Fibroblast of skin of back (primary cell): Measurements from ENCODE around the gene CACNA1B.
"Not testable (repeated sequence)": the region's sequence is repeated elsewhere in the genome, so short reads cannot be mapped to it uniquely, and the experiment has no call there.

ENCODE experiments used
- DNase-seq: peaks from one replicate; pipeline ENCODE4 v3.0.0-alpha.2; 2013

Gene CACNA1B

DNA sequence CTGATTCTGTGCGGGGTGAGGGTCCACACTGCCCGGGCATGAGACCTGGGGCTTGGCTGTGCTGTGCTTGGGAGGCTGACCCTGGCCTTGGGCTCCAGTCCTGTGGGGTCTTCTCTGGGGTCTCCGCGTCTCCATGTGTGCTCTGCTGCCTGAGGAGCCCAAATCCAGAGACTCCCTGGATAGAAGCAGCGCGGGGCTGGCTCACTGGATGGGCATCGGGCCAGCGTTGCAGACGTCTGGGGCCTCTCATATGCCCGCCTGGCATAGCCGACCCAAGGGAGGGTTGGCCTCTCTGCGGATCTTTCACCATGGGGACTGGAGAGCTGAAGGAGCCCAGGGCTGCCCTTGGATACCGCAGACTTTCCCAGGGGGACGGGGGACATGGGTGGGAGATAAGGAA, 12.4 kb downstream of the CACNA1B start:
- not testable (repeated sequence) for DNase-seq

DNA sequence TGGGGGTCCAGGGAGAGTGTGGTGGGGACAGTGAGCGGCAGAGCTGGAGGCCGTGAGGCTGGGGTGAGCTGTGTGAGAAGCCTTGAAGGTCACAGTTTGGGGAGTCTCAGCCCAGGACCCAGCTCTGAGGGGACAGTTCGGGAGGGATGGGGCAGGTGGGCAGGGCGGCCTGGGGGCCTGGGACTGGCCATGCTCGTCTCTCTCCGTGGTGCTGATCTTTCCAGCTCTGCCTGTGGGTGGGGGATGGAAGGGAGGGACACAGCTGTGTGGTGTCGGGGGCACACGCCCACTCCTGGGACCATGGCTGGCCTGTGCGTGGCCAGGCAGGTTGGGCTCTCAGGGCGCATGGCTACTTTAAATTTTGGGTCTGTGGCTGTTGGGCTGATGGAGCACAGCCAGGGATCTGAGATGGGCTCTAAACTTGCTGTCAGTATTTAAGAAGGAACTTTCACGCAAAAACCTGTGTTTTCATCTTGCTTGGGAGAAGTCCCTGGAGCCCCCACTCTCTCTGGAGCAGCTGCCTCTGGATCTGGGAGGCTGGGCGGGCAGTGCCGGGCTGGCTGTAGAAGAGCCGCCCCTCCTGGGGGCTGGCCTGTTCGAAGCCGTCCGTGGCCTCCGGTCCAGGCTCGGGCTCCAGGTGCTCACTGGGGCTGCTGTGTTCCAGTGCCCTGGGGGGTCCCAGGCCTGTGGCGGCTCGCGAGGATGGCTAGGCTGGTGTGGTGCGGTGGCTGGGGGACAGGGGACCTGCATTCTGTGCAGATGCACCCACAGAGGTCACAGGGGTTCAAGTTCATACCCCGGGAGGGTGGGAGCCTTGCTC, 13.4 kb downstream of the CACNA1B start:
- not testable (repeated sequence) for DNase-seq

DNA sequence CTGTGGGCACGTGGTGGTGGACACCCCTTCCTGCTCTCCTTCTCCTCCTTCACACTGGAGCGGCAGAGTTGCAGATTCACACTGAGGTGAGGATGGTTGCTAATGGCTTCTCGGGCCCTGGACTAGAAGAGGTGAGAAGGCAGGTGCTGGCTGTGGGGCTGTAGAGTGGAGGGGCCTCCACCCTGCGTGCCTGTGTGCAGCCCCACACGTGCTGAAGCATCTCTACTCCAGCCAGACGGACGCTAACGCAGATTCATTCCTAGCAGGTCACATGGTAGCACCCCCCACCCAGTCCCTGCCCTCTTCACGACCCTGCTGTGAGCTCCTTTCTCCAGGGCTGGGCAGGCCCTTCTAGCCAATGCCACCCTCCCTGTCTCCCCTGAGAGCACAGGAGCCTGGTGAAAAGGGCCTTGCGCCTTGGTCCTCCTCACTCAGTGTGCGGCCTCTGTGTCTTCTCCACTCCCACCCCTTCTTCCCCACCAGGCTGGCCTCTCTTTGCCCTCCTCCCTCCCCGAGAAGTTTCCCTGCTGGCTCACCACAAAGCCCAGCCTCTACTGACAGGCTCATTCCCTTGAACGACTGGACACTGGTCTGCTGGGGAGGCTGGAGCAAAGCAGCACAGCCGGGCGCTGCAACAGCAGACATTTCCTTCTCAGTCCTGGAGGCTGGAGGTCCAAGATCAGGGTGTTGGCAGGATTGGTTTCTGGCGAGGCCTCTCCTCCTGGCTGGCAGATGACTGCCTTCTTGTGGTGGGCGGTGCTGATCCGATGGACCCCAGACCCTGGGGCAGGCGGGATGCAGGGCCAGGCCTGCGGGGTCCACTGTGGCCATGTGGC, 14.2 kb downstream of the CACNA1B start:
- DNase-seq, result no peak

DNA sequence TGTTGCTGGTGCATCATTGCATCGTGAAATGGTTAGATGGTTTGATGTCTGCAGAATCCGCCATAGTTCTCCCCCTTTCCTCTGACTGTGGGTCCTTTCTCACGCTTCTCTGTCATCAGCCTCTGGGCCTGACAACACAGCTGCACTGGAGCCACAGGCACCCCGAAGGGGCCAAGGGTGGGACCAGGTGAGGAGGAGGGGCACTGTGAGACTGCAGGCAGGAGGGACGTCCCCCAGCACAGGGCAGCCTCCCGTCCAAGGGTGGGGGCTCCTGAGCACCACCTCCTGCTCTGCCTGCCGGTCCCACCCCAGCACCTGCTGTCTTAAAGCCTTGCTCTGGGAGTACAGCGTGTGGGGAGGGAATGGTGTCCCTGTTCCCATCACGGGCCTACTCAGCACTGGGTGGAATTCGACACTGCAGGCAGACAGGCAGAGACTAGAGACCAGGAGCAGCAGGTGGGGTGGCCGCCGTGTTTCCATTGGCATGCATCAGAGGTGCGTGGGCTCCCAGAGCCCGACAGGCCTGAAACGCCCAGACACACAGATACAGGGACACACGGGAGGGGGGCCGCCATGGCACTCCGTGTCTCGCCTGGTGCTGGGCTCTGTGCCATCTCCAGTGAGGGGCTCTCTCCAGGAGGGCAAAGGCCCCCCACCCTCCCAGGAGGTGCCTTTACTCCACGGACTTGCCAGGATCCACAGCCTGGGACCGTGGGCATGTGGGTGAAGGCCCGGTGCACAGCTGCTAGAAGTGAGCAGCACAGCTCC, 15.0 kb downstream of the CACNA1B start:
- no peak for DNase-seq

DNA sequence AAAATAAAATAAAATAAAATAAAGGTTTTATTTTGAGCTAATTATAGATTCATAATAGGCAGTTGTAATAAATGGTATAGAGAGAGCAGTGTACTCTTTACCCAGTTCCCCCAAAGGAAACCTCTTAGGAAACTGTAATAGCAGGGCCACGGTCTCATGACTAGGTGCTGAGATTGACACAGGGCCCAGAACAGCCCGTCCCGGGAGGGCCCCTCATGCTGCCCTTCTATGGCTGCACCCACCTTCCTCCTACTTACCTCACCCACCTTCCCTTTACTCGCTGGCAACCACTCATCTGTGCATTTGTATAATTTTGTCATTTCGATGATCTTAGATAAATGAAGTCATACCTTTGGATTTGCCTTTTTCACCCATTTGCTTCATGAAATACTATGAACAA, 16.1 kb downstream of the CACNA1B start:
- DNase-seq, result no peak

DNA sequence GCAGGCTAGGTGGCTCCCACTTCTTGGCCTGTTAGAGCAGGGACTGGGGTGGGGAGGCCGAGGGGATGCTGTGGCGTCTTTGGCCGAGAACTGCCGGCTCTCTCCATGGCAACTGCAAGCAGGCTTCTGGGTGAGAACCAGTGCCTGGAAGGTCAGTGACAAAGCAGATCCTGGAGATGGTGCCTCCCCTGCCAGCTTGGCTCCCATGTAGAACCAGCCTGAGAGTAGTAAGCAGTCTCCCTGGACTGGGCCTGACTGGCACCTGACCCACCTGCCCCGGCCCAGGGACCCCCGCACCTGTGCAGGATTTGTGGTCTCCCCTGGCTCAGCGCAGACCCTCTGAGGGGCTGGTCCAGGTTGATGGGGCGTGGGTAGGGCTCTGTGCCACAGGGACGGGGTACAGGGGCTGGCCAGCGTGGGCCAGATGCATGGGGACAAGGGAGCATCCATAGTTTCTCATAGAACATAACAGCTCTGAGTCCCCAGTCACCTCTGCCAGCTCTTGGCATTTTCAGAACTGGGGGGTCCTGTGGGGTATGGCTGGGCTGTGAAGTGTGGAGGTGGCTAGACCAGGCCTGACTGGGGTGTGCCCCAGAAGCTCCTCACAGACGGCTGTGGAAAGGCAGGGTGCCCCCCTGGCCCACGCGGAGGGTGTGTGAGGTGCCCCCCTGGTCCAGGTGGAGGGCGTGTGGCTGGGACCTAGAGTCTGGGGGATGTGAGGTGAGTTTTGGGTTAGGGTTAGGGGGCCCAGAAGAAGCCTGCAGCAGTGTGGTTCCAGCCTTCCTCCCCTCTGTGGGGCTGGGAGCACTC, 22.2 kb downstream of the CACNA1B start:
- no peak for DNase-seq

DNA sequence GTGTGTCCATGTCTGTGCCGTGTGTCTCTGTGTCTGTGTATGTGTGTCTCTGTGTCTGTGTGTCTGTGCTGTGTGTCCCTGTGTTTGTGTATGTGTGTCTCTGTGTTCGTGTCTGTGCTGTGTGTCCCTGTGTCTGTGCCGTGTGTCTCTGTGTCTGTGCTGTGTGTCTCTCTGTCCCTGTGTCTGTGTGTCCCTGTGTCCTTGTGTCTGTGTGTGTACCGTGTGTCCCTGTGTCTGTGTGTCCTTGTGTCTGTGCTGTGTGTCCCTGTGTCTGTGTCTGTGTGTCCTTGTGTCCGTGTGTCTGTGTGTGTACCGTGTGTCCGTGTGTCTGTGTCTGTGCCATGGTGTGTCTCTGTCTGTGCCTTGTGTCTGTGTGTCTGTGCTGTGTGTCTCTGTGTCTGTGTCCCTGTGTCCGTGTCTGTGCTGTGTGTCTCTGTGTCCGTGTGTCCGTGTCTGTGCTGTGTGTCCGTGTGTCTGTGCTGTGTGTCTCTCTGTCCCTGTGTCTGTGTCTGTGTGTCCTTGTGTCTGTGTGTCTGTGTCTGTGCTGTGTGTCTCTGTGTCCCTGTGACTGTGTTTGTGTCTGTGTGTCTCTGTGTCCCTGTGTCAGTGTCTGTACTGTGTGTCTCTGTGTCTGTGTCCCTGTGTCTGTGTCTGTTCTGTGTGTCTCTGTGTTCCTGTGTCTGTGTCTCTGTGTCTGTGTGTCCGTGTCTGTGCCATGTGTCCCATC, 23.2 kb downstream of the CACNA1B start:
- no peak for DNase-seq

DNA sequence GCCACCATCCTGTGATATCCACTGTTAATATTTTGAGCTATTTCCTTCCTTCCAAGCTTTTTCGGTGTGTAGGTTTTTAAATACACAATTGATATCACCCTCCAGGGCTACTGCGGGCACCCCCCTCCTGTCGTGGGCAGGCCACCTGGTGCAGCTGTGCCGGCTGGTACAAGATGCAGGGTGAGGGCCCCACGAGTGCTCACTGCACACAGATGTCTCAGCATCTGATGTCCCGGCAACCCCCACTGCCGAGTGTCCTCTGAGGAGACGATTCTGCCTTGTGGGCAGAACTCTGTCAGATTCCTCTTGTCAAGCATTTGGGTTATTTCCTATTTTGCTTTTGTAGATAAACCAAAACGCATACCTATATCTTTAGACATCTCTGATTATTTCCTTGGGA, 25.1 kb downstream of the CACNA1B start:
- no peak for DNase-seq

DNA sequence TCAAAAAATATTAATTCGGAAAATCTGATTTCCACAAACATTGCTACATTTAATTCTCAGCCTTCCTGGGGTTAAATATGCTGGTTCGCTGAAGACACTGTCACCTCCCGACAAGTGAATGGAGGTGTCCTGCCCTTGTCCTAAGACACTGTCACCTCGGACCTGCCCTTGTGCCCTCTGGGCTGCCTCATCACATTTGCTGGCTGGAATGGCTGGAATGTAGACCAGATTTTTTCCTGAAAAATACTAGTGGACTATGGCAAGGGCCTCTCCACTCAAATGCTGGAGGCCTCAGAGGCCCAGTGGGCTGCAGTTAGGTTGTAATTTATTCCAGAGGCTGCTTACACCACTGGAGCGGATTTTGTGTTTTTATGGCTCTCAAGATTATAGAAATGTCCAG, 28.2 kb downstream of the CACNA1B start:
- no peak for DNase-seq

DNA sequence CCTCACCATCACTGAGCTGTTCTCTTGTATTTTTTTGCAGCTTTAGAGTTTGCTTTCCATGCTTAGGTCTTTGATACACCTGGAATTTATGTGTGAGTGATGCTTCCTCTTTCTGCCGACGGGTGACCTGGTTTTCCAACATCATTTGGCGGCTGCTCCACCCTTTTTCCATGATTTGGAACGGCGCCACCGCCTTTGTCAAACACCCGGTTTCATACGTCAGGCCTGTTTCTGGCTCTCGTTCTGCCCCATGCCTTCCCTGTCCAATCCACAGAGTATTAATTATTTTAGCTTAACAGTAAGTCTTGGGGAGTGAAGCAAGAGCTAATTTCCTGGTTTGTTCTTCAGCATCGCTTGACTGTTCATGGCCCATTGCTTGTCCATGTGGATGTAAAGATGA, 30.2 kb downstream of the CACNA1B start:
- DNase-seq, result no peak

DNA sequence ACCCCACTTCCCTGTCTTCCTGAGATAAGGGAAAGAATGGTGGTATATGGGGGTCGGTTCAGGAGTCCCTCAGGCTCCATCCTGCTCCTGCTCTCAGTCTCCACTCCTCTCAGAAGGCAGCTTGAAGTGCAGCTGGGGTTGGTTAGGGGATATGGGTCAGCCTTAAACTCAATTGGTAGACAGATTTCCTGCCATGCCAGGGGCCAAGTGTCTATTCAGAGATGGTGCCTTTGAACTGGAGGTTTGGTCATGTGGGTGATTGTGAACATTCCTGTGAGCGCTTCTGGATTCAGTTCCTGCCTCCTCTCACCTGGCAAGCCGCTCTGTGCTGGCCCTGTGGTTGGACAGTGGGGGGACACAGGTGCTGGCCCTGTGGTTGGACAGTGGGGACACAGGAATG, 35.1 kb downstream of the CACNA1B start:
- no peak for DNase-seq

DNA sequence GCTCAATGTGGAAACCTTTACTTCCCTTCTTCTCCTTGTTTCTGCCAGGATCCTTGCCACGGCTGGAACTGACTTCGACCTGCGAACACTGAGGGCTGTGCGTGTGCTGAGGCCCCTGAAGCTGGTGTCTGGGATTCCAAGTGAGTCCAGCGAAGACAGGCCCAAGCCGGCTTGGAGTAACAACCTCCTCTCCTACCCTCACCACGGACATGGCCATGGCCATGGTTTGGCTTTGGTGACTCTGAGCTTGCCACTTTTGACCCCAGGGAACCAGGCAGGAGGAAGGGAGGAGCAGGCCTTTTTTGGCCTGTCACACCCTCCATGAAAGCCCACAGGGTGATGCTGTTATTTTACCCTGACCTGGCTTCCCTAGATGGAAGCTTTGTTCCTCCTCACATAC, 35.5 kb downstream of the CACNA1B start:
- no peak for DNase-seq

DNA sequence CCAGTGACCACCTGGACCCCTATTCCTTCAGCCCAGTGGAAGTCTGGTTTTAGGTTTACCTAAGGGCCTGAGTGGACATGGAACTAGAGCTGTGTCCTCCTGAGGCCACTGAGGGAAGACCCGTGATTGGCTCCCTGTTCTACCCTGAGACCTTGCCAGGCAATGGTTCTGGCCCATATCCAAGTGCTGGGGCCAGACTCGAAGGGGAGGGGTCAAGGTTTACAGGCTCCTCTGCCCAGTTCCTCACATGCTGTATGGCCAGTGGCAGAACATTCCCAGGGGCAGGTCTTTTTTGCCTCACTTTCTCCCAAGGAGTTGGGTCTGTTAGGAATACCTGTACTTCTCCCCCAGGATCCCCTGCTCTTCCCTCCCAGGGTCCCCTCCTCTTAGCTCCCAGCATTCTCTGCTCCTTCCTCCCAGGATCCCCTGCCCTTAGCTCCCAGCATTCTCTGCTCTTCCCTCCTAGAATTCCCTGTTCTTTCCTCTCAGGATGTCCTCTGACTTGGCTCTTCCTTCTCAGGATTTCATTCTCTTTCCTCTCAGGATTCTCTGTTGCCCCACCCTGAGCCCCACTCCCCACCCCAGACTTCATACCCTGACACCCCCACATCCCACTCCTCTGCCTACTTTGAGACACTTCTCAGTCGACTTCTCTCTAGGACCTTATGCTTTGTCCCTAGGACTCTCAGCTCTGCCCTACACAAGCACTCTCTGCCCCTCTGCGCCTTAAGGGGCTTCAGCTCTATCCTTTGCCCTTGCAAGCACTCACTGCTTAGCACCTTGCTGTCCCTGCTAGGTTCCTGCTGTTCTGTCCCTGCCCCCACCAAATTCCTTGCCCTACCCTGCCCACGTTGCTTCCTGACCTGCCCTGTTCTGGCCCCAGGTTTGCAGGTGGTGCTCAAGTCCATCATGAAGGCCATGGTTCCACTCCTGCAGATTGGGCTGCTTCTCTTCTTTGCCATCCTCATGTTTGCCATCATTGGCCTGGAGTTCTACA, 36.5 kb downstream of the CACNA1B start:
- DNase-seq, result no peak

DNA sequence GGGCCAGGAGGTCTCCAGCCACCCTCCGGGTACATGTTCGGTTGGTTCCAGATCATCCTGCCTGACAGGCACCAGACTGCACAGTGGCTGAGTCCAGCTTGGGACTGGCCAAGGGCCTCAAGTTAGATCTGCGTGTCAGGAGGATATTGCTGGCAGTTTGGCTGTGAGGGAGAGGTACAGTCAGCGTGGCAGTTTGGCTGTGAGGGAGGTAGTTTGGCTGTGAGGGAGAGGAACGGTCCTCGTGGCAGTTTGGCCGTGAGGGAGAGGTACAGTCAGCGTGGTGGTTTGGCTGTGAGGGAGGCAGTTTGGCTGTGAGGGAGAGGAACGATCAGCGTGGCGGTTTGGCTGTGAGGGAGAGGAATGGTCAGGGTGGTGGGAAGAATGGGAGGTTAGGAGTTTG, 39.0 kb downstream of the CACNA1B start:
- DNase-seq, result no peak

DNA sequence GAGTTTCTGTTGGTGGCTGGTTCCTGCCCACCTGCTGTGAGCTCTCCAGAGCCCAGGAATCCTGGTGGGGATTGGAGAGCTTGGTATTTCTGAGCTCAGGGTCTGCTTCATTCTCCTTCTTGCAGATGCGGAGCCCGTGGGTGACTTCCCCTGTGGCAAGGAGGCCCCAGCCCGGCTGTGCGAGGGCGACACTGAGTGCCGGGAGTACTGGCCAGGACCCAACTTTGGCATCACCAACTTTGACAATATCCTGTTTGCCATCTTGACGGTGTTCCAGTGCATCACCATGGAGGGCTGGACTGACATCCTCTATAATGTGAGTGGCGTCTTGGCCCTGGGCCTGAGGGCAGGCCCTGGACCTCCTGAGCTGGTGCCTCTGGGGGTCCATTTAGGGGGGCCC, 39.5 kb downstream of the CACNA1B start:
- DNase-seq, result no peak

DNA sequence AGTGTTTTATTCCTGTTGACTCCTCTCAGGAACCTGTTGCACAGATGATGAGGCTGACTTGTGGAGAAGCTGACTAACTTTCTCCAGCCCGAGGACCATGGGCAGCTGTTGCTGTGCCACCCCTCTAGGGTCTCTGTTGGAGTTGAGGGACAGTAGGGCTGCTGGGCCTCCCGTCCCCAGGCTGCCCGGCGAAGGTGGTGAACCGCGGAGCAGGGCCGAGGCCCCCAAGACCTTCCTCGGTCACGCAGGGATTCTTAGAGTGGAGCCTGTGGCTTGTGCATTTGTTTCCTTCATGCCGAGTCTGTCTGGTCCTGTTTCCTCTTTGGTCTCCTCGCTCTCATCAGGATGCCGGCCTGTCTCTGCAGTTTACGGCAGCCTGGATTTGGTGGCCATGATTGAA, 40.2 kb downstream of the CACNA1B start:
- no peak for DNase-seq

DNA sequence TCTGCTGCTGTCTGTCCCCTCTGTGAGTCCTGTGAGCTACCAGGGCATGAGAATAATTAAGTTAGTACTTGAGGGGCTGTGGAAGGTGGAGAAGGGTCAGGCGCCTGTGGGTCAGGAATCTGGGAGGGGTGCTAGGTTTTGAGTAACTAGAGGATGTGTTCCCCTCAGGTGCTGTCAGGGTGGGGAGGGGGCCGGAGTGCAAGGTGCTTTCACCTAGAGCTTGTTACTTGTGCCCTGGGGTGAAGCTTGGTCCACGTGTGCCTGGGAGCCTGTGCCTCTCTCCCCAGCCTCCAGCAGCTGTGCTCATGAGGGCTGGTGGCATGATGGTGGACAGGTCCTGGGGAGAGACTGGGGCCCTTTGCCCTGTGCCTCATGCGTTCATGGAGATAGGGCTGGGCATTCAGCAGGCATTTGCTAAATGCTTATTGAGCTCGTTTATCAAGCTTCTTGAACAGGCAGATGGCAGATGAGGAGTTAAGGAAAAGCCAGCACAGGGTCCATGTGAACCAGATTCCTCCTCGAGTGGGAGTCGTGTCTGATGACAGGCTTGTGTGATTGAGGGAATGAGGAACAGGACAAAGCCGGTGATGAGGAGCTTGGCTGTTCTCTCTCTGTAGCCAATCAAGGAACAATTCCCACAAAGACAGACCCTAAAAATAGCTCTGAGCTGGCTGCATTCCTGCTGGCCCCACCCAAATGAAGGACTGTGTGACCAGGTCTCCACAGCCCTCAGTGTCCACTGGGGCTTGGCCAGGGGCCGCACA, 40.9 kb downstream of the CACNA1B start:
- peak; percentile 17 for DNase-seq

DNA sequence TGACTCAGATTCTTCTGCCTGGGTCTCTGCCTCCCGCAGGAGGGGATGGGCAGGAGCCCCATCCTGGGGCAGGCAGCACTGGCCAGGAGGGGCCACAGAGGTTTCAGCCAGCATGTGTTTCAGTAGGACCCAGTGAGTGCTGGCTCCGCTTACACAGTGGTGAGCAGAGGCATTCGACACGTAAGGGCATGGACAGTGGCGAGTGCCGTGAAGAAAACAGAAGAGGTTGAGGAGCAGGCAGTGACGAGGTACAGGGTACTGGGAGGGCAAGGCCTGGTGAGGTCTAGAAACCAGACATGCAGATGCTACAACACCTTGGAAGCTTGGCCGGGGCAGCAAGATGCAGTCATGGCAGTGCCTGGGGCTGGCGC, 41.5 kb downstream of the CACNA1B start:
- DNase-seq, result no peak

DNA sequence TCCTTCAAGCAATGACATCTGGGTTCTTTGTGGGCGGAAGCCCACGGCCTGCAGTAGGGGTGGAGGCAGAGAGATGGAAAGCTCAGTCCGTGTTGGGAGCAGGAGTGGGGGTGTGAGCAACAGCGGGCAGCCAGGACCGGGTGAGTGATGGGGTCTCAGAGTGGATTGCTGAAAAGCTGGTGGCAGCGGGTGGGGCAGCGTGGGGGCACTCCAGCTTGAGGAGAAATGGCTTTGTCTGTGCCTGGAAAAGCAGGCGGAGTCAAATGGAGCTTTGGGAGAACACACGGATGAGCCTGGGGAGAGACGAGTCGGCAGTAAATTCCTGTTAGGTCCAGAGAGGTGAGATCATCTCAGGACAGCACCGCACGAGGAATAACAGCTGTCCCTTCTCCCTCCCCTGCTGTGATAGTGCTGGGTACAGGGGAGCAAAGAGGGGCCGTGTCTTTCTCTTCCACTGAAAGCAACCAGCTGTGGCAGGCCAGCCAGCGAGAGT, 42.1 kb downstream of the CACNA1B start:
- DNase-seq, result no peak
